Stimulated activated CD8-positive, alpha-beta memory T cell treated with anti-CD3 and anti-CD28 coated beads, Interleukin-15, amount 100 ng/mL, for 1 hour (primary cell): ENCODE measurements around the gene NFASC.

Experiments used
- DNase-seq: peaks from one replicate; pipeline ENCODE4 v3.0.0-alpha.2; 2020; ENCODE audit warnings: low read depth

The NFASC gene

DNA sequence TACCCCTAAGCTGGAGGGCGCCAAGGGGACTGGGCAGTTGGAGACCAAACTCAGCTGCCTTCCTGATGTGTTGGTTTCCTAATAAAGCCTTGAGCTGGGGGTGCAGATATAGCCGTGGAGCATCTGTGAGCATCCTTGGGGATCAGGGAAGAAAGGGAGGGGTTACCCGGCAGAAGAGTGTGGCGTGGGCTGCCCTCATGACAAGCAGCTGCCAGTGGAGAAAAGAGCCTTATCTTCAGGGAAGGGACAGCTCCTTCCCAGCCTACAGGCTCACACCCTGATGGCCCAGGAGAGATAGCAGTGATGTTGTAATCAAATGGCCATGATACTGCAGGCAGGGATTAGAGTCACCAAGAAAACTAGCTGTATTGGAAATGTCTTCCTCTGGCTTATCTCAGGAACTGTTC is 10.8 kb upstream of the NFASC start:
- DNase-seq: no peak

DNA sequence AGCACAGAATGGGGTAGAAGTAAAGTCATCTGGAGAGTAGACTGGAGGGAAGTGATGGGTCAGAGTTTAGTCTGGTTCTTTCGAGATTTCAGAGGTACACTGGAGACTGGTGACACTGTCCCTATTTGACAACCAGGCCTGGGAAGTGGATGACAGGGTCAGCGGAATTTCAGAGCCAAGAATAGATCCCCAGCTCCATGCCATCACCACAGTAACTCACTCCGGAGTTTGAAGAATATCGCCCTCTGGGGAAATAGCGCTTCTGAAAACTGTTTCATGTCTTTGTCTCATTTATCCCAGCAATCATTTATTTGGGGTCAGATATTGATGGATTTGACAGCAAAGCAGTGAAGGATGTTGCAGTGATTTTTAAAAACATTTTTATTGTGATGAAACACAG is 7.6 kb upstream of the NFASC start:
- DNase-seq: no peak

DNA sequence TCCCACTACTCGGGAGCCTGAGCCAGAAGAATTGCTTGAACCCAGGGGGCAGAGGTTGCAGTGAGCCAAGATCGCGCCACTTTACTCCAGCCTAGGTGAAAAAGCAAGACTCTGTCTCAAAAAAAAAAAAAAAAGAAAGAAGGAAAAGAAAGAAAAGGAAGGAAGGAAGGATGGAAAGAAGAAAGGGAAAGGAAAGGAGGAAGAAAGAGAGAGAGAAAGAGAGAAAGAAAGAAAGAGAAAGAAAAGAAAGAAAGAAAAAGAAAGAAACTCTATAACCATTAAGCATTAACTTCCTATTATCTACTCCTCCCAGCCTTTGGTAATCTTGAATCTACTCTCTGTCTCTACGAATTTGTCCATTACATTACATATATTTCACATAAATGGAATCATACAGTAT is 6.9 kb upstream of the NFASC start:
- no peak for DNase-seq

DNA sequence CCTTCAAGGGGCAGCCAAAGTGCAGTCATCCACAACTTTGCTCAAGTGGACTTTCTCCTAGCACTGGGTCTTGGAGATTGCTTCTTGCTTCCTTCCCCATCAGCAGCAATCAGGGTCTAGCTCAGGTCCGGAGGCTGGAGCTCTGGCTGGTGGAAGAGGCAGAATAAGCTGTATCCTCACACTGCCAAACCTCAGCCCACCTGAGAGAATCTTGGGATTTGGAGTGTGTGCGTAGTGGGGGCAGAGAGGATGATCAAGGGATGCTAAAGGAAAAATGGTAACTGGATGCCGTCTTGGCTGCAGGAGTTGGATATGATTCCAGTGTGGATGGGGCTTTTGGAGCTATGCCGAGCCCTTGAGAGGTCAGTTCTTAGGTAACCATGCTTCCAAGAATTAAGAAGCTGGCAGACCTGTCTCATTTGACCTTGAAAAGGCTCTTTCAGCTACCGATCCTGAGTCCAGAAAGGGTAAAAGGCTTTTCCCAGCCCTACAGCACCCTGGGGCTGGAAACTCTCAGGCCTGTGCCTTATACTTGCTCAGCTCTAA is 4.5 kb upstream of the NFASC start:
- no peak for DNase-seq

DNA sequence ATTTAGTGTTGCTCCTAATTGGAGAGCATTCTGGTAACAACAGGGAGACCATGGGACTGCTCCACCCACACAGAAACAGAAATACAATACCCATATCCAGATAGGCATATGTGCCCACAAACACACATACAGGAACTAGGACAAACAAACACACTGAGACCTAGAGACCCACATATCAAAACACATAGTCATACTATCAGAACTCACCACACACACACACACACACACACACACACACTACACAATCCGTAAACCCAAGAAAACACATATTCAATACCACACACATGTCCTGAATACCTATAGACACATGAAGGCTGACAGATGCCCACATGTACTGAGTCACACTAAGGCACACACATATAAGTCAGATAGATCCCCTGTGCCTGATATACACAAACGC is 3.5 kb upstream of the NFASC start:
- no peak for DNase-seq

DNA sequence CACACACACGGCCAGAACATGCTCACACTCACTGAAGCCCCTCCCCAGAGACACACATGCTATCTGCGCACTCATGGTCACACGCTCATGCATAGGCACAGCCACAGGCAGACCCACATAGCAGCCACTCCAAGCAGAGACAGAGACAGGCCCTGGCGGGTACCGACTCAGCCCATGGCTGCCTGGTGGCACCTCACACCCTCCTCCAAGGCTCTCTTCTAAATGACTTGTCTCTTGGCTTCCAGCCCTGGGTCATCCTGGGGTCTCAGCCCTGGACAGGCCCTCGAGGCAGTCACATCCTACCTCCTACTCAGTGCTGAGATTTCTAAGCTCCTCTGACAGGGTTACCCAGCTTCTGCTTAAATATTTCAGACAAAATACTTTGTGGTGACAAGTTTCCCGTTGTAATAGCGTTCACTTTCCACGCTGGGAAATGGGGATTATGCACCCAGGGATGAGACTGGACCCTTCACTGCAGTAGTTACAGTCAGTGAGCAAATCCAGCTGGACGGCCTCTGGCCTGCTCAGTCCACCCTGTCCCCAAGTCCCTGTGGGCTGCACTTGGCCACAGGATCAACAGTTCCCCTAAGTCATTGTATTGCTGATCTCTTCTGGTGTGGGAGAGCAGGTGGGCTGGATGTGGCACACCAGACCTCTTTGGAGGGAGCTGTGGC is 2.9 kb upstream of the NFASC start:
- no peak for DNase-seq

DNA sequence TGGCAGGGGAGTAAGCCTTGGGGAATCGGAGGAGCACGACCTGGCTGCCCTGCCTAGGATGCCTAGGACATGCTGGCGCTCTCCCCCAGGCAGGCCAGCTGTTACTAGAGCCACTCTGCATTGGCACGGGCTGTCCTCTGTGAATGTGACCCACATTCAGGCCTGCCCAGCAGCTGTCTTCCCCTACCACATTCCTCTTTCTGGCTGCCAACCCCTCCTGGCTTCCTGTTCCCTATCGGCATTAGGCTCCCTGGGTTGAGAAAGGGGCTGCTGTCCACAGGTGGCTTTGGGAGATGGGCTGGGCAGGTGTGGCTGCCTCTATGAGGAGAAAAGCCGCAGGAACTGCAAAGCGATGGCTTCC is 2.3 kb upstream of the NFASC start:
- DNase-seq: no peak

DNA sequence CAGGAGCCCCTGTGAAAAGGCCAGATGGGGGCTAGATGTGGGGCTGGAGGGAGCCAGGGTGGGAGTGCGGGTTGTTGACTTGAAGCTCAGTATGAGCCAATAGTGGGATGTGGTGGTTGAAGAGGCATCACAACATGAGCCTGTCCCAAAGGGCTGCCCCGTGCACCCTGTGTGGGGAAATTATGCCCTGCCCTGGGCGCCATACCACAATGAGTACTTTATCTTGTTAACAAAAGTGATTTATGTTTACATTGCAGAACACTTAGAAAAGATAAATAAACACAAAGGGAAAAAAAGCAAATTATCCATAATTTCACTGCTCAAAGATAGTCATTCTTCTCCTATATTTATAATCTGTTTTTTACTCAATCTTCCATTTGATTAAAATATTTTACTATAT is 1.6 kb upstream of the NFASC start:
- DNase-seq: no peak

DNA sequence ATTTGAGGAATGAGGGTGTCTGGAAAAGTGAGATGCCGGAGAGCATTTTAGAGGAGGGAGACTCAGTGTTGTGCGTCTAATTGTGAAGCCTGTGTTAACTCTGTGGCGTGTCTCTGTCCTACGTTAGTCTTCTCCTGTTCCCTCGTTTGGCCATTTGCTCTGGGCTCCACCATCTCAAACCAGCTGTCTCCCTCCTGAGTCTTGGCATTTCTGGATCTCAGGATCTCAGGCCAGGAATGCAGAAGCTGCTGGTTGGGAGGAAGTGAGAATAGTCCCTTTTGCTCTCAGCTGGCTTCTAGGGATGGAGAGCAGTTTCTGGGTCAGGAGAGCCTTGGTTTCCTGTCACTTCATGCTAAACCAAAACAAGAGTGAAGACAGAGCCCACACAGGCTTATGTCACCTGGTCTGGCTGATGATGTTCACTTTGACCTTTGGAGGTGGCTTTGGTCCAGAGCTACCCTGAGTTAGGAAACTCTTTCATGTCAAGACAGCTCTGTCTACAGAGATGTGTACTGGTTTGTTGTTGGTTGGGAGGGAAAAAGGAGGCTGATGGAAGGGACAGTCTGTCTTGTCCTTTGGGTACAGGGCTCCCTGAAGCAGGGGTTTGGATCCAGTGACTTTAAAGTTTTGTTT is 859 bp downstream of the NFASC start:
- no peak for DNase-seq

DNA sequence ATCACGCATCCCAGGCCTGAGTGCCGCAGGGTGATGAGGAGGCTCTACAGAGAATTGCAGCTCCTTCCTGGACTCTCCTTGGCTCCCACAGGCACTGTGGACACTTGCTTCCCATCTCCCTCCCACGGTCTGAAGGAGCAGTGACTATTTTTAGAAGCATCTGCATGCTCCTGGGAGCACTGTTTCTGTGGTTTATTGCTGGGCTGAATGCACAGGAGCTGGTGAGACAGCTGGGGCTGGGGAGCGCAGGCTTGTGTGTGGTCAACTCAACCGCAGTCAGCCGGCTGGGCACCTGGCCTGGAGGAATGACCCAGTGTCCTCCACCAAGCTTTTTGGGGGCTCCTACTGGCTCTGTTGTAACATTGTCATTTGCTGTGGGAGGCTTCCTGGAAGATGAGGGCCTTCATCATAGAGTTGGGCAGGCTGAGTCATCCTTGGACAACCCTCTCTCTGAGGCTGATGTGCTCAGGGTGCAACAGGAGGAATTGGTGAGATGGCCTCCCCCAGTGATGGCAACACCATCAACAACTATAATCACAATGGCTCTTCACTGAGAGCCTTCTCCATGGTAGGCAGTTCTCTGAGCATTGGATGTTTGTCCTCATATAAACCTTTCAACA is 1.7 kb downstream of the NFASC start:
- no peak for DNase-seq

DNA sequence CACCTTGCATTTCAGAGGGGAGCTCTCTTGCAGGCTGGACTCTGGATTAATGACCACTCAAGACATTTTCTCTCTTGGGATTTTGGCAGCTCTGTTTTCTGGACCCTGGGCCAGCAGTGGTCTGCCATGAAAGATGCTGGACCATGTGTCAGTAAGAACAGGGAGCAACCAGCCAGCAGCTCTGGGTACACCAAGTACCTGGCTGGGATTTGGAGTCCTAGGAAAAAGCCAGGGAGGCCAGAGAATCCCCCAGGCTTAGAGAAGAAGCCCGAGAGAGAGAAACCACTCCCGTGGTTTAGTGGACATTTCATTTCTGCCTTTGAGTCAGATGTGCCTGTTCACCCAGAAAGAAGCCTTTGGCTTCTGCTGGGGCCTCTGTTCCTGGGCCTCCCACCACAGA is 2.5 kb downstream of the NFASC start:
- no peak for DNase-seq

DNA sequence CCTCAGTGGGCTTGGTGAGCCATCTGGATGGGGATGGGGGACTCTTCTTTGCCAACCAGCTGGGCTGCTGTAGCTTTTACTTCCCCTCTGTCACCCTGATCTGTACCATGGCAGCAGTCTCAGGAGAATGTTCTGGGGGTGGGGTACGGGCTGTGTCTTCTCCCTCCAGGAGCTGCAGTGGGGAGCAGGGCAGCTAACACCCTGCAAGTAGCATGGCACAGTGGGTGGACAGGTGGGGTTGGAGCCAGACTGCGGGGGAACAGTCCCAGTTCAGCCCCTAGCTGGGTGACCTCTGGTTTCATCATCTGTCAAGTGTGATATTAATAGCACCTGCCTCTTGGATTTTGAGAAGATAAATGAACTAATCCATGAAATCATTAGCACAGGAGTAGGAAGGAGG is 3.1 kb downstream of the NFASC start:
- DNase-seq: no peak

DNA sequence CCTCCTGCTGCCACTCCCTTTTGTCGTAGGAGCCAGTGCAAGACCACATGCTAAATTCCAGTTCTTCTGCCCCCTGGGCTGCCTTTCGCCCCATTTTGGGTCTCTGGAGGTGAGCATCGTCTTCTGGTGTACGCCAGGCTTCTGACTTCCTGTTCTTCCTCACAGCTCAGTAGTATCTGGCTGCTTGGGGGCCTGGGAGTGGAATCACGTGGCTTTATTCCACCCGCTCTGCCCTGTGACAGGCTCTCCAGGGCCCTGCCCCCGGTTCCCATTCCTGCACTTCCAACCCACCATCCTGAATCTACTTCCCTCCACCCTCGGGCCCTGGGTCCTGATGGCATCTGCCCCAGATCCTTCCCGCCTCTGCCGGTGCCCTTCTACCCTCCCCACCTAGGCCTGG is 3.6 kb downstream of the NFASC start:
- no peak for DNase-seq

DNA sequence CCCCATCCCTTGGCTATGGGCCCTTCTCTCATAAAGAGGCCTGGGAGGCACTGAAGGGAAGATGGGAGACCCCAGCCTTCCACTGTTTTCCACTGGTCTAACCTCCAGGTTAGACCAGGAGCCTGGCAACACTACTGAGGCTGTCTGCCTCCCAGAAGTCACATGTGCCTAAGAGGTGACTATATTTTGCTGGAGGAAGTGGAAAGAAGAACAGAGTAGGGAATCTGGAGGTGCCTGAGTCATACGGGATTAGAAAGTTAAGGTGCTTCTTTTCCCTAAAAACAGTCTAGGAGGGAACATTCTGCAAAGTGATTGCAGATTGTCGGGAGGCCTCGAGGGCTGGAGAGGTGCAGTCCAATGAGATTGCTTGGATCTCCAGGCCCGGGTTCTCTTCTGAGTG is 4.6 kb downstream of the NFASC start:
- DNase-seq: no peak

DNA sequence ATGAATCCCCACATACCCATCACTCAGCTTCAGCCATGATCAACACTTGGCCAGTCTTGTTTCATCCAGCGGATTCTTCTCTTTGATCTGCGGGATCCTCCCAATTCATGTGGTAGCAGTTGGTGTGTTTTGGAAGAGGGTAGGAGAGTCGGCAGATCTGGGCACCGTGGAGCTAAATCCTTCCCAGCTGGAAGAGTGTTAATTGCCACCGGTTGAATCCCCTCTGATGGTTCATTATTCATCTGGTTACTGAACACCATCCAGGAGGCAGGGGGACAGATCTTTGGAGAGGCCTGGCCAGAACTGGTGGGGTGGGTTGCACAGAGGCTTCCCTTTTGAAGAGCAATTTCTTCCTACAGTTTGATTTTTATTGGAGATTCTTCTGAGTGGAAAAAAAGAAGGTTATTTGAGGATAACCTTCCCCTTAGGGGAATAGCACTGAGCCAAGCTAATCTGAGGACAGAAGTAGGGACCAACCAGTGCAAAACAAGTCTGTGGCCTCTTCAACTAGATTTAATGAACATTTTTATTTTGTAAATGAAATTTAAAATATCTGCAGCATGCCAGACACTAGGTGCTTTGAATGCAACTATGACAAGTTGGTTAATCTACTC is 8.1 kb downstream of the NFASC start:
- no peak for DNase-seq

DNA sequence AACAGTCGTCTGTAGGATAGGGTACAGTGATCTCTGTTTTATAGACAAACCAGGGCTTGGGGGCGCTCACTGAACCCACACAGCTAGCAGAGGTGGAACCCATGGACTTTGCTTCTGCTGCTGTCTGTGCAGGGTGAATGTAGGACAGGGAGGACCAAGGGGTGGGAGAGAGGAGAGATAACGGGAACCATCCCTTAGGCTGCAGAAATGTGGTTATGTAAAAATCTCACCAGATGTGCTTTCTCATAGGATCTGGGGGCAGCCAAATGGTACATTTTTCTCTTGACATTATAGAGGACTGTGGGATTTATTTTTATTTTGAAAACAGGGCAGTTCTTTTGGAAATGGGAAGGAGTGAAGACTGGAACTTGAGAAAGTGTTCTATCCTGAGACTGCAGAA is 8.7 kb downstream of the NFASC start:
- DNase-seq: no peak

DNA sequence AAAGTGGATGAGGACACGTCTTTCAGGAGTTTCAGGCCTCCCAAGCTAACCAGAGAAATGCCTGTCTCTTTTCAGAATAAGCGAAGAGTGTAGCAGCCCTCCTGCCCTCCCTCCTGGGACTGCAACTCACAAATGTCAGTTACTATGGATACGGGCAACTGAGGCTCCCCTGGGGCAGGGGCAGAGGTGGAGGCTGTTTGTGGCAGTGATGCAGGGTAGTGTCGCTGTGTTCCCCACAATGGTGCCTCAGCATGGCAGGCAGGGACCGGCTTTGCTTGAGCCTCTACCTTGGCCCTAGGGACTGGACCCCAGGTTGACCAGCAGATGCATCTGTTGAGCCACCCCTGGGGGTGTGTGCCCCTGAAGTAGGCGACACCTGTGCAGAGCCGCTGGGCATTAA is 10.2 kb downstream of the NFASC start:
- no peak for DNase-seq

DNA sequence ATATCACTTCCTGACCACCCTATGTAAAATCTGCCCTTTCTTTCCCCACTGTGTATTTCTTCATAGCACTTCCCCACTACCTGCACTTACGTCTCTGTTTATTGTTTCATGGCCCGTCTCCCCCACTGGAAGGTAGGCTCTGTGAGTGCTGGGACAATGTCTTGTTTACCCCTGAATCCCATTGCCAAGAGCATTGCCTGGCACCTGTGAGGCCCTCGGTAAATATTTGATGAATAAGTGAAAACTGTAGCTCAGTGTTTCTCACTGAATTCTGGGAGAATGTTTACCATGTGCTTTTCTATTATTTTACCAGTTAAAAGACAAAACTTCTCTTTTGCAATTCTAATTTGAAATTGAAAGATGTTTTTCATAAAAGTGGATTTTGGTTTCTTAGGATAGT is 11.8 kb downstream of the NFASC start:
- DNase-seq: no peak

DNA sequence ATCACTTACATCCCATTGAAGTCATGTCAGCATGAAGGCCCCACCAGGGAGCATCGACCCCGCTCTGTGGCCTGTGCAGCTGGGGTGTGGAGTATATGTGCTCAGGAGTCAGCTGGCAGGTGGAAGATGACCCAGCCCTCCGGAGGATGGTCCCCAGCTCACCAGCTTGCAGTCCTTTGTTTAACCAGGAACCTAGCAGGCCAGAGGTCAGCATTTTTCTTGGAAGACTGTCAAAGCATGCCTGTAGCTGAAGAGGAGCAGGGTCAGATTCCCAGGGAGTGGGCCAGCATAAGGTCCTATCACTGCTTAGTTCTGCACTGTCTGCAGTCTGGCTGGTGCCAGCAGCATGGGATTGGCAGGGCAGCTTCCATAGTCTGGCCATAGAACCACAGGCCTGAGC is 12.7 kb downstream of the NFASC start:
- DNase-seq: no peak

DNA sequence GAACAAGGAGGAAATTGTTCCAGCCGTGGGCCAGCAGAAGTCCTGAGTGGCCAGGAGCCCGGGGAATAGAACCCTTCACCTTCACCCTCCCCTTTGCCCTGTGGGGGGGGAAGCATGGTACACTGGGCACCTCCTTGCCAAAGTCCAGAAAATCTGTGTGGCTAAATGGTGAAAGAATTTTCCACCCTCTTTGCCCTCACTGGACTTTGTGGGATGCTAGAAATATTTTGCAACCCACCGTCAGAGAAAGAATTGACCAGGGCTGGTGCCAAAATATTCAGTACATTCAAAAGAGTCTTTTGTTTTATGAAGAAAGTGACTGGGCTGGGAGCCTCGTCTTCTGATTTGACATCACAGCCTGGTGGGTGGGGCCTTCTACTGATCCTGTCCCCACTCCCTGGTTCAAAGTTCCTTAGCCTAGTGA is 14.6 kb downstream of the NFASC start:
- no peak for DNase-seq

DNA sequence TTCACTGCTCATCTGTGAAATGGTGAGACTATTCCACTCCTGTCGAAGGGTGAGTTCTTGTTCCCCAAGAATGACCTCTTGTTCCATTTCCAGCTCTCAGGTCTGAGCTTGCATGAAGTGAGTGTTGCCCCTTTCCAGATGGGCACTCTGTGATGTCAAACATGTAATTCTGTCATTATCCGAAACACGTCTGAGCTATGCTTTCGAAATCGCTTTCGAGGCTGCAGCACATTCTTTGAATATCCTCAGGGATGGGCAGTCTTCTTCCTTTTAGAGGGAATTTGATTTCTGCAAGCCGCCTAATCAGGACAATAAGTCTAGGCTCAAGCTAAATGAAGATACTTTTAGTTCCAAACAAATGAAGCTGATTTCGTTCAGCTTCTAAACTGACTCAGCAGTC is 15.1 kb downstream of the NFASC start:
- DNase-seq: no peak

DNA sequence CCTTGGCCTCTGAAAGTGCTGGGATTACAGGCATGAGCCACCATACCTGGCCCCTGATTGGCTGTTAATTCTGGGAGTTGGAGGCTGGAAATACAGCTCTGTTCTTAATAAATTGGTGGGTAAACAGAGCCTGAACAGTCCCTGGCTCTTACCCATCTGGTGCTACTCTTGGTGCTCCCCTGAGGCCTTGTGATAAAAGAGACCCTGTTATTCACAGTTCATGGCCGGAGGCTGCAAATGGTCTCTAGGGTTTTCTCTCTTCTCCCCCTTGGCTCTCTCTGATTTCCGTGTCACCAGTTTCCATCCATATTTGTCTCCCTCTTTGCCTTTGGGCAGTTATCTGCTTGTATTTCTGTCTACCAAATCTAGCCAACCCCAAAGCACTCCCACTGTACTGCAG is 17.2 kb downstream of the NFASC start:
- no peak for DNase-seq

DNA sequence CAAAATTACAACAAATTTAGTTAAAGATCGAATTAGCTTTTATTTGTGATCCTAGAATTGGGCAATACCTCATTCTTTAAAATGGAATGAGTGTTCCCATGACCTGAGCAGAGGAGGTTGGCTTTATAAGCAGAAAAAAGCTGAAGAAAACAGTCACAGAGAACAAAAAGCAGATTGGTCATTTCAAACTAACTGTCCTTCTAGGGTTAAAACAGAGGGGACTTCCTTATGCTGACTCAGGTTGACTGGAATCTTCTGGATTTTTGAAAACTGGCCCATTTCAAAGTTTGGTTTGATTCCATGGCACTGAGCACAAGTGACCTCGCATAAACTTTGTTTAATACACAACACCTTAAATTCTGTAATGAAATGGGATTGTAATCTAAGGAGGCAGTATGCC is 17.6 kb downstream of the NFASC start:
- DNase-seq: no peak
